HepG2 (cell line): Measurements from ENCODE around the gene NKAIN4.

ENCODE experiments used
- EZH2 ChIP-seq: conservative IDR thresholded peaks from 2 replicates; pipeline ENCODE4 v1.6.1; 2012; ENCODE audit warnings: mild to moderate bottlenecking, low read depth, low read length, moderate library complexity
- PCBP1 ChIP-seq: fragments of 200-400 bp; formaldehyde crosslinking; IDR thresholded peaks from 2 replicates; pipeline ENCODE4 v1.6.1; 2017; ENCODE audit warnings: mild to moderate bottlenecking, low read depth, low read length, borderline replicate concordance
- POLR2A ChIP-seq, 2 experiments: IDR thresholded peaks; 2 replicates each; pipeline ENCODE4 v1.6.1; 2011; ENCODE audit warnings: low read depth in 2 of 2, low read length in 2 of 2, mild to moderate bottlenecking in 1 of 2, moderate library complexity in 1 of 2; ENCODE audit not compliant: insufficient read depth in 1 of 2
- SETDB1 ChIP-seq: sonication (generic); formaldehyde crosslinking; IDR thresholded peaks from 2 replicates; pipeline ENCODE4 v1.5.1; 2020; ENCODE audit warnings: missing genetic modification reagents, mild to moderate bottlenecking, borderline replicate concordance
- TRIM22 ChIP-seq: fragments of 450-650 bp; IDR thresholded peaks from 2 replicates; pipeline ENCODE4 v1.6.1; 2017
- ZBTB7A ChIP-seq: sonication (generic); formaldehyde crosslinking; IDR thresholded peaks from 2 replicates; pipeline ENCODE4 v1.8.0; 2022; ENCODE audit warnings: mild to moderate bottlenecking, missing genetic modification reagents
- ZFP41 ChIP-seq: sonication (generic); formaldehyde crosslinking; IDR thresholded peaks from 2 replicates; pipeline ENCODE4 v1.4.0; 2020; ENCODE audit warnings: mild to moderate bottlenecking, missing genetic modification reagents, borderline replicate concordance
- ZNF124 ChIP-seq: sonication (generic); formaldehyde crosslinking; IDR thresholded peaks from 2 replicates; pipeline ENCODE4 v1.4.0; 2020; ENCODE audit warnings: missing genetic modification reagents
- ZNF687 ChIP-seq: sonication (generic); formaldehyde crosslinking; IDR thresholded peaks from 2 replicates; pipeline ENCODE4 v1.5.1; 2020; ENCODE audit warnings: mild to moderate bottlenecking, missing genetic modification reagents, moderate library complexity
- TF ChIP-seq, protein P1 (sequence below): sonication (generic); formaldehyde crosslinking; IDR thresholded peaks from 2 replicates; pipeline ENCODE4 v1.4.0; 2020; ENCODE audit warnings: missing genetic modification reagents
- TF ChIP-seq, protein P2 (sequence below): sonication (generic); formaldehyde crosslinking; IDR thresholded peaks from 2 replicates; pipeline ENCODE4 v1.4.0; 2020; ENCODE audit warnings: mild to moderate bottlenecking, missing genetic modification reagents
- TF ChIP-seq, protein P3 (sequence below): sonication (generic); formaldehyde crosslinking; IDR thresholded peaks from 2 replicates; pipeline ENCODE4 v1.5.0; 2020; ENCODE audit warnings: mild to moderate bottlenecking, missing genetic modification reagents, moderate library complexity
- TF ChIP-seq, protein P4 (sequence below): fragments of 450-650 bp; IDR thresholded peaks from 2 replicates; pipeline ENCODE4 v1.6.1; 2016

DNA sequence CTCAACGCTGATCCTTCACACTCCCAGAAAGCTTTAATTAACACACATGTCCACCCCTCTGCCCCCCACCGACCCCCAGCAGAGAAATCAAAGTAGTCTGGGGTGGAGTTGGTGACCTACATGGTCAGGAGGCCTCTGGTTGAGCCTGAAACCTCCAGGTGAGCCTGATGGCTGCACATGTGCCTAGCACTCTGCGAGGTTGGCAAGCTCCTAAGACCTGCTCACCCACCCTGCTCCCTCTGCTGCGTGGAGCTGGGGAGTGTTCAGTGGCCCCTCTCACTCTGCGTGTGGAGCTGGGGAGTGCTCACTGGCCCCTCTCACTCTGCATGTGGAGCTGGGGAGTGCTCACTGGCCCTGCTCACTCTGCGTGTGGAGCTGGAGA, 30.4 kb downstream of the NKAIN4 start:
- no peak for TF ChIP-seq ZNF124 (CRISPR knock-in tag)
- TF ChIP-seq, protein P1, sequence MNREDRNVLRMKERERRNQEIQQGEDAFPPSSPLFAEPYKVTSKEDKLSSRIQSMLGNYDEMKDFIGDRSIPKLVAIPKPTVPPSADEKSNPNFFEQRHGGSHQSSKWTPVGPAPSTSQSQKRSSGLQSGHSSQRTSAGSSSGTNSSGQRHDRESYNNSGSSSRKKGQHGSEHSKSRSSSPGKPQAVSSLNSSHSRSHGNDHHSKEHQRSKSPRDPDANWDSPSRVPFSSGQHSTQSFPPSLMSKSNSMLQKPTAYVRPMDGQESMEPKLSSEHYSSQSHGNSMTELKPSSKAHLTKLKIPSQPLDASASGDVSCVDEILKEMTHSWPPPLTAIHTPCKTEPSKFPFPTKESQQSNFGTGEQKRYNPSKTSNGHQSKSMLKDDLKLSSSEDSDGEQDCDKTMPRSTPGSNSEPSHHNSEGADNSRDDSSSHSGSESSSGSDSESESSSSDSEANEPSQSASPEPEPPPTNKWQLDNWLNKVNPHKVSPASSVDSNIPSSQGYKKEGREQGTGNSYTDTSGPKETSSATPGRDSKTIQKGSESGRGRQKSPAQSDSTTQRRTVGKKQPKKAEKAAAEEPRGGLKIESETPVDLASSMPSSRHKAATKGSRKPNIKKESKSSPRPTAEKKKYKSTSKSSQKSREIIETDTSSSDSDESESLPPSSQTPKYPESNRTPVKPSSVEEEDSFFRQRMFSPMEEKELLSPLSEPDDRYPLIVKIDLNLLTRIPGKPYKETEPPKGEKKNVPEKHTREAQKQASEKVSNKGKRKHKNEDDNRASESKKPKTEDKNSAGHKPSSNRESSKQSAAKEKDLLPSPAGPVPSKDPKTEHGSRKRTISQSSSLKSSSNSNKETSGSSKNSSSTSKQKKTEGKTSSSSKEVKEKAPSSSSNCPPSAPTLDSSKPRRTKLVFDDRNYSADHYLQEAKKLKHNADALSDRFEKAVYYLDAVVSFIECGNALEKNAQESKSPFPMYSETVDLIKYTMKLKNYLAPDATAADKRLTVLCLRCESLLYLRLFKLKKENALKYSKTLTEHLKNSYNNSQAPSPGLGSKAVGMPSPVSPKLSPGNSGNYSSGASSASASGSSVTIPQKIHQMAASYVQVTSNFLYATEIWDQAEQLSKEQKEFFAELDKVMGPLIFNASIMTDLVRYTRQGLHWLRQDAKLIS (CRISPR knock-in tag) = no peak
- TF ChIP-seq ZBTB7A (CRISPR knock-in tag) = no peak
- TF ChIP-seq, protein P2, sequence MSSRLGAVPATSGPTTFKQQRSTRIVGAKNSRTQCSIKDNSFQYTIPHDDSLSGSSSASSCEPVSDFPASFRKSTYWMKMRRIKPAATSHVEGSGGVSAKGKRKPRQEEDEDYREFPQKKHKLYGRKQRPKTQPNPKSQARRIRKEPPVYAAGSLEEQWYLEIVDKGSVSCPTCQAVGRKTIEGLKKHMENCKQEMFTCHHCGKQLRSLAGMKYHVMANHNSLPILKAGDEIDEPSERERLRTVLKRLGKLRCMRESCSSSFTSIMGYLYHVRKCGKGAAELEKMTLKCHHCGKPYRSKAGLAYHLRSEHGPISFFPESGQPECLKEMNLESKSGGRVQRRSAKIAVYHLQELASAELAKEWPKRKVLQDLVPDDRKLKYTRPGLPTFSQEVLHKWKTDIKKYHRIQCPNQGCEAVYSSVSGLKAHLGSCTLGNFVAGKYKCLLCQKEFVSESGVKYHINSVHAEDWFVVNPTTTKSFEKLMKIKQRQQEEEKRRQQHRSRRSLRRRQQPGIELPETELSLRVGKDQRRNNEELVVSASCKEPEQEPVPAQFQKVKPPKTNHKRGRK = no peak
- TF ChIP-seq, protein P3, sequence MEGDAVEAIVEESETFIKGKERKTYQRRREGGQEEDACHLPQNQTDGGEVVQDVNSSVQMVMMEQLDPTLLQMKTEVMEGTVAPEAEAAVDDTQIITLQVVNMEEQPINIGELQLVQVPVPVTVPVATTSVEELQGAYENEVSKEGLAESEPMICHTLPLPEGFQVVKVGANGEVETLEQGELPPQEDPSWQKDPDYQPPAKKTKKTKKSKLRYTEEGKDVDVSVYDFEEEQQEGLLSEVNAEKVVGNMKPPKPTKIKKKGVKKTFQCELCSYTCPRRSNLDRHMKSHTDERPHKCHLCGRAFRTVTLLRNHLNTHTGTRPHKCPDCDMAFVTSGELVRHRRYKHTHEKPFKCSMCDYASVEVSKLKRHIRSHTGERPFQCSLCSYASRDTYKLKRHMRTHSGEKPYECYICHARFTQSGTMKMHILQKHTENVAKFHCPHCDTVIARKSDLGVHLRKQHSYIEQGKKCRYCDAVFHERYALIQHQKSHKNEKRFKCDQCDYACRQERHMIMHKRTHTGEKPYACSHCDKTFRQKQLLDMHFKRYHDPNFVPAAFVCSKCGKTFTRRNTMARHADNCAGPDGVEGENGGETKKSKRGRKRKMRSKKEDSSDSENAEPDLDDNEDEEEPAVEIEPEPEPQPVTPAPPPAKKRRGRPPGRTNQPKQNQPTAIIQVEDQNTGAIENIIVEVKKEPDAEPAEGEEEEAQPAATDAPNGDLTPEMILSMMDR = no peak
- TF ChIP-seq EZH2 = no peak
- TF ChIP-seq, protein P4, sequence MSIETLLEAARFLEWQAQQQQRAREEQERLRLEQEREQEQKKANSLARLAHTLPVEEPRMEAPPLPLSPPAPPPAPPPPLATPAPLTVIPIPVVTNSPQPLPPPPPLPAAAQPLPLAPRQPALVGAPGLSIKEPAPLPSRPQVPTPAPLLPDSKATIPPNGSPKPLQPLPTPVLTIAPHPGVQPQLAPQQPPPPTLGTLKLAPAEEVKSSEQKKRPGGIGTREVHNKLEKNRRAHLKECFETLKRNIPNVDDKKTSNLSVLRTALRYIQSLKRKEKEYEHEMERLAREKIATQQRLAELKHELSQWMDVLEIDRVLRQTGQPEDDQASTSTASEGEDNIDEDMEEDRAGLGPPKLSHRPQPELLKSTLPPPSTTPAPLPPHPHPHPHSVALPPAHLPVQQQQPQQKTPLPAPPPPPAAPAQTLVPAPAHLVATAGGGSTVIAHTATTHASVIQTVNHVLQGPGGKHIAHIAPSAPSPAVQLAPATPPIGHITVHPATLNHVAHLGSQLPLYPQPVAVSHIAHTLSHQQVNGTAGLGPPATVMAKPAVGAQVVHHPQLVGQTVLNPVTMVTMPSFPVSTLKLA = no peak
- no peak for TF ChIP-seq POLR2A (IDR thresholded peaks at IDR 0.05; ENCODE audit: insufficient read depth in 1 of 2, low read depth in 2 of 2, low read length in 2 of 2)
- no peak for TF ChIP-seq PCBP1
- TF ChIP-seq TRIM22 = no peak
- no peak for TF ChIP-seq ZFP41 (CRISPR knock-in tag)
- TF ChIP-seq SETDB1 (CRISPR knock-in tag) = no peak
- no peak for TF ChIP-seq ZNF687 (CRISPR knock-in tag)
